Neutrophil (primary cell): ENCODE data around the gene CAPN15.

Experiments used
- H3K27ac ChIP-seq: fragments of 200-600 bp; sonication (generic); 2 replicates; pipeline ENCODE4 v1.5.1; 2016; ENCODE audit warnings: mild to moderate bottlenecking, moderate library complexity
- H3K27me3 ChIP-seq: fragments of 200-600 bp; sonication (generic); 2 replicates; pipeline ENCODE4 v1.6.0; 2016; ENCODE audit warnings: mild to moderate bottlenecking
- H3K36me3 ChIP-seq: fragments of 200-600 bp; sonication (generic); 2 replicates; pipeline ENCODE4 v1.5.1; 2017
- H3K4me1 ChIP-seq, 2 experiments: fragments of 200-600 bp in 1 of 2; sonication (generic) in 1 of 2; 1 replicate in 1 of 2; 2 replicates in 1 of 2; pipeline versions ENCODE4 v1.5.1 to v1.6.1; 2013 to 2016; ENCODE audit warnings: low read depth in 1 of 2, low read length in 1 of 2, mild to moderate bottlenecking in 1 of 2, moderate library complexity in 1 of 2; ENCODE audit not compliant: control insufficient read depth in 1 of 2, insufficient read depth in 1 of 2
- H3K4me3 ChIP-seq, 2 experiments: fragments of 200-600 bp in 1 of 2; sonication (generic) in 1 of 2; 1 replicate in 1 of 2; 2 replicates in 1 of 2; pipeline ENCODE4 v1.5.1; 2013 to 2016; ENCODE audit warnings: low read depth in 1 of 2, low read length in 1 of 2, mild to moderate bottlenecking in 1 of 2, moderate library complexity in 1 of 2
- H3K9me3 ChIP-seq: fragments of 200-600 bp; sonication (generic); 2 replicates; pipeline ENCODE4 v1.5.1; 2016
- TF ChIP-seq, protein P1 (sequence below): fragments of 200-600 bp; sonication (generic); IDR thresholded peaks from 2 replicates; pipeline ENCODE4 v1.5.1; 2016; ENCODE audit warnings: antibody characterized with exemption

Gene CAPN15

DNA sequence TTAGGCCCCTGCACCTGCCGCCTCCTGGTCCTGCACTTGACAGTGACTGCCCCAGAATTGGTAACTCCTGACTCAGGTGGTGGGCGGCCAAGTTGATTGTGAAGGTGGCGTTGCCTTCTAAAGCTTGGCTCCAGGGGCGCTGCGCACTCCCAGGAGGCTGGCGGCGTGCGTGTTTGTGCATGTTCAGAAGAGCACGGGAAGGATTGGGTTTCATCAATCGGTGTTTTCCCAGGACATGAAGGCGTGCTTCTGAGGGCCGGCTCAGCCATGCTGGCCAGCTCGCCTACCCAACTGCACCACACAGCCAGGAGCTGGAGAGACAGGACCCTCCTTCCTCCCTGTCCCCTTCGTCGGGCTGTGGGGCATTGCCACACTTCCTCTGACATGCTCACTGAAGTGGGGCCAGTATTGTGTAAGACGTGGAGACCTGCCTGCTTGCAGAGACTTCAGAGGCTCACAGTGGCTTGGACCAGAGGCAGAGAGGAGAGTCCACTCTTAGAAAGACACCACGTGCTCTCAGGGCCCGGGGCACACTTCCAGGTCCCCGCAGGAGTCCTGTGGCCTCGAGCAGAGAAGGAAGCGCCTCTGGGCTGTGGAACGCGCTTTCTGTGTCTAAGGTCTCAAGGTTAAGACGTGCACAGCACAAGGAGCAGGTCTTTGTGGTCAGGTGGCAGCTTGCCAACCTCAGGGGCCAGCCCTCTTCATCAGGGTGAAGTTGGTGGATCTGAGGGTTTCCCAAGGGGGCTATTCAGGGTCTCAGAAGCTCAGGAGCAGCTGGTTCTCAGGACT, 65.2 kb downstream of the CAPN15 start:
- no peaks in the 10 kb centered on the region for H3K36me3 ChIP-seq
- no peaks in the 10 kb centered on the region for H3K27me3 ChIP-seq
- peaks cover 77 to 79% of the 10 kb centered on the region in 2 experiments for H3K4me1 ChIP-seq
- peak overlapping the region; percentile 58 to 62 for H3K4me3 ChIP-seq
- H3K27ac ChIP-seq: peak overlapping the region; percentile 96
- H3K9me3 ChIP-seq: no peaks in the 10 kb centered on the region
- TF ChIP-seq, protein P1, sequence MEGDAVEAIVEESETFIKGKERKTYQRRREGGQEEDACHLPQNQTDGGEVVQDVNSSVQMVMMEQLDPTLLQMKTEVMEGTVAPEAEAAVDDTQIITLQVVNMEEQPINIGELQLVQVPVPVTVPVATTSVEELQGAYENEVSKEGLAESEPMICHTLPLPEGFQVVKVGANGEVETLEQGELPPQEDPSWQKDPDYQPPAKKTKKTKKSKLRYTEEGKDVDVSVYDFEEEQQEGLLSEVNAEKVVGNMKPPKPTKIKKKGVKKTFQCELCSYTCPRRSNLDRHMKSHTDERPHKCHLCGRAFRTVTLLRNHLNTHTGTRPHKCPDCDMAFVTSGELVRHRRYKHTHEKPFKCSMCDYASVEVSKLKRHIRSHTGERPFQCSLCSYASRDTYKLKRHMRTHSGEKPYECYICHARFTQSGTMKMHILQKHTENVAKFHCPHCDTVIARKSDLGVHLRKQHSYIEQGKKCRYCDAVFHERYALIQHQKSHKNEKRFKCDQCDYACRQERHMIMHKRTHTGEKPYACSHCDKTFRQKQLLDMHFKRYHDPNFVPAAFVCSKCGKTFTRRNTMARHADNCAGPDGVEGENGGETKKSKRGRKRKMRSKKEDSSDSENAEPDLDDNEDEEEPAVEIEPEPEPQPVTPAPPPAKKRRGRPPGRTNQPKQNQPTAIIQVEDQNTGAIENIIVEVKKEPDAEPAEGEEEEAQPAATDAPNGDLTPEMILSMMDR: no peak

DNA sequence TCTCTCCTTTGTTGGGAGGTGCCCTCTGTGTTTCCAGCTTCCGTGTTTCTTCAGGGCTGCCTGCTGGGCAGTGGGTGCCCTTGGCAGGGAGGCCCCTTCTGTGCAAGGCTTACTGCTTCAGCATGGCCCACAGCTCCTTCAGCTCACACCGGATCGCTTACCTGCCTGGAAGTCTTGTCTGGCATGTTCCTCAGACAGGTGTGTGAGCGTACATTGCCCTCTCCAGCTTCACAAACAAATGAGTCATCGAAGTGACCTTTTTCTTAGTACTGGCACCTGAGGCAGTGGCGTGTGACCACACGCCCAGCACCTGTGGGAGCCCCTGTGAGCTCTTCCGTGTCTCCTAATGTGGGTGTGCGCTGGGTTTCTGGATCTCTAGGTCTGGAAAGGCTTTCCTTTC, 65.9 kb downstream of the CAPN15 start:
- TF ChIP-seq, protein P1: no peak
- Histone ChIP-seq H3K36me3 (no peaks in the 10 kb centered on the region), H3K4me3 (peak overlapping the region; percentile 58 to 62), H3K27me3 (no peaks in the 10 kb centered on the region), H3K27ac (peak overlapping the region; percentile 96), H3K4me1 (peaks cover 70 to 73% of the 10 kb centered on the region in 2 experiments), H3K9me3 (no peaks in the 10 kb centered on the region)

DNA sequence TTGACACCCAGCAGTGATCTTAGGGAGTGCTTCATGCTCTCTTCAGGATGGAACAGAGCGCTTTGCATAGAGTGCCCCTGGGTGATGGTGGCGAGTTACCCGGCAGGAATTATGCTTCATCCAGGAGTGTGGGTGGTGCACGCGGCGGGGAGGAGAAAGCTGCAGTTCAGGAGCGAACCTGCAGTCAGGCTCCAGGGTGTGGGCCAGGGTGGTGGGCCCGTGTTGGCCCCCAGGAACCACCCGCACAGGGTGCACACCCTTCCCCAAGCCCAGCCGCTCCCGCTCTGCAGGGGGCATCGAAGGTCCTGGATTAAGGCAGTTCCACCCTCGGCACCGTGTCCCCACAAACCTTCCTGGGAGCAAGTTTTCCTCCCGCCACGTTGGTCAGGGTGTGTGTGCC, 66.3 kb downstream of the CAPN15 start:
- Histone ChIP-seq H3K4me1 (peaks cover 66 to 70% of the 10 kb centered on the region in 2 experiments), H3K9me3 (no peaks in the 10 kb centered on the region), H3K27me3 (no peaks in the 10 kb centered on the region), H3K36me3 (peaks cover 2% of the 10 kb centered on the region), H3K4me3 (peak overlapping the region; percentile 58 to 62), H3K27ac (peak overlapping the region; percentile 96)
- TF ChIP-seq, protein P1: no peak

DNA sequence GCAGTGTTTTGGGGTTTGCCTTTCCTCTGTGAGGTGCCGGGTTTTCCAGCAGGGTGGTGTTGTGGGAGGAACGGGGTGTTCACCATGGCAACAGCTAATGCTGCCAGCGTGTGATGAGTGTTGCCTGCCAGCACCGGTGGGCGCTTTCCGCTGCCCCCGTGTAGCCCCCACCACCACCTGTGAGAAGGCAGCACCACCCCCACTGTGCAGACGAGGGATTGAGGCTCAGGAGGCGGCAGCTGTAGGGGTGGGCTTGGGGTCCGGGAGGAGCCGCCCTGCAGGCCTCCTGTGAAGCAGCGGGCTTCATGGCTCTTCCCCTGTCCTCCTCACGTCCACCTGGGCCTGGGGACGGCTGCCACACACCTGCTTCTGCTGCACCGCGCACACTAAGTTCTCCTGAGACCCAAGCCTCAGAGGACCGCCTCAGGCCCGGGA, 67.6 kb downstream of the CAPN15 start:
- Histone ChIP-seq H3K4me3 (no peak overlapping the region), H3K27ac (peak overlapping the region; percentile 96), H3K4me1 (peaks cover 66 to 70% of the 10 kb centered on the region in 2 experiments), H3K9me3 (no peaks in the 10 kb centered on the region), H3K36me3 (peaks cover 12% of the 10 kb centered on the region), H3K27me3 (no peaks in the 10 kb centered on the region)
- TF ChIP-seq, protein P1: no peak

DNA sequence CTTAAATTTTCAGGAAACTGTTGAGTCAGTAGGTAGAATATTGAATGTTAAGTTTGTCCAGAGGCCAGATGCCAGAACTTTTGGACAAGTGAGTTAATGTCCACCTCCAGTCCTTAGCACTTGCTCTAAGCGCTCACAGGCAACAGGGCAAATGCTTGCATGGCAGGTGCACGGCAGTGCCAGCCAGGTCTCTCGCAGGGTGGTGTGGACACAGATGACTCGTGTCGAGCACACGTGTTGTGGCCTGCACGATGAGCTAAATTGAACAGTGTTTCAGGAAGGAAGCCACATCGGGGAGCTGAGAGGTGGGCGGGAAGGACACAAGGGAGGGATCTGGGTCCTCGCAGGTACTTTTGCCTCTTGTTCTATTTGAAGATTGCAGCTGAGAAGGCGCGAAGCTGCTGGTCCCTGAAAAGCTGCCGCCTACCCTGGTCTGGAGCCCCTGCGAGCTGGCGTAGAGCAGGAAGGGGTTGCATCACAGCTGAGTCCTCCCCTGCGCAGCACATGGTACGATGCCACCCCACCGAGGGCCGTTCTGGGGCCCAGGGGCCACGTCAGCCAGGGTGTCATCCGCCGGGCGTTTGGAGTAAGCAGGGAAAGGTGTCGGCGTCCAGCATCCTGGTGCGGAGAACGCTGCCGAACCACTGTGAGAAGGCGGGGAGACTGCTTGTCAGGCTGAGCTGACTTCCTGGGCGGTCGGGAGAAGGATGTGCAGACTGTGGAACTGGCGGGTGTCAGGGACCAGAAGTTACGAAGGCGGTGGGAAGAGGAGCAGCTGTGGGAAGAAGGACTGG, 68.6 kb downstream of the CAPN15 start:
- Histone ChIP-seq H3K4me3 (peak overlapping the region in 1 of 2 experiments; percentile 4), H3K27me3 (no peaks in the 10 kb centered on the region), H3K9me3 (no peaks in the 10 kb centered on the region), H3K4me1 (peaks cover 58 to 60% of the 10 kb centered on the region in 2 experiments), H3K27ac (peak overlapping the region; percentile 71), H3K36me3 (peaks cover 17% of the 10 kb centered on the region)
- TF ChIP-seq, protein P1: no peak
